HEK293 (cell line): ENCODE data around the gene DTNA.

ENCODE experiments used
- CTCF ChIA-PET: fragments of 350-600 bp; formaldehyde crosslinking; extraction: SDS; loops from one replicate; lab custom pipeline; 2021; ENCODE audit warnings: antibody characterized with exemption; lab: Yijun Ruan, JAX
- POLR2A ChIA-PET: fragments of 300-600 bp; formaldehyde crosslinking; extraction: SDS; loops from one replicate; lab custom pipeline; 2020; ENCODE audit warnings: antibody characterized with exemption, inconsistent platforms; lab: Yijun Ruan, JAX
- H3K27ac ChIP-seq: fragments of 200-500 bp; sonication (Bioruptor generic); 2 replicates; pipeline ENCODE4 v1.5.1; 2014; ENCODE audit warnings: low read depth, low read length, control low read depth, inconsistent platforms; ENCODE audit errors: extremely low read depth
- H3K36me3 ChIP-seq, 2 experiments: fragments of 200-500 bp in 1 of 2; sonication (Bioruptor generic) in 1 of 2; 1 replicate in 1 of 2; 2 replicates in 1 of 2; pipeline ENCODE4 v1.5.1; 2014 to 2017; ENCODE audit warnings: inconsistent platforms in 2 of 2, low read length in 2 of 2; ENCODE audit not compliant: control insufficient read depth in 2 of 2, insufficient read depth in 1 of 2
- H3K4me1 ChIP-seq: fragments of 200-500 bp; sonication (Bioruptor generic); 2 replicates; pipeline ENCODE4 v1.5.1; 2014; ENCODE audit warnings: mild to moderate bottlenecking, low read length, inconsistent platforms; ENCODE audit not compliant: control insufficient read depth, insufficient read depth
- H3K4me3 ChIP-seq: 2 replicates; pipeline ENCODE4 v1.5.1; 2011; ENCODE audit warnings: low read depth, mild to moderate bottlenecking, control low read depth, low read length, moderate library complexity
- H3K9me3 ChIP-seq: fragments of 200-500 bp; sonication (Bioruptor generic); 2 replicates; pipeline ENCODE4 v1.5.1; 2014; ENCODE audit warnings: low read depth, low read length, inconsistent platforms; ENCODE audit not compliant: control insufficient read depth, insufficient read depth
- BCL11A ChIP-seq: fragments of 450-650 bp; formaldehyde crosslinking; IDR thresholded peaks from 2 replicates; pipeline ENCODE4 v1.5.1; 2016; ENCODE audit warnings: low read depth, missing biosample characterization, missing genetic modification characterization
- HIC1 ChIP-seq: fragments of 450-650 bp; formaldehyde crosslinking; IDR thresholded peaks from 2 replicates; pipeline ENCODE4 v1.5.1; 2016; ENCODE audit warnings: missing biosample characterization, missing genetic modification characterization
- KLF9 ChIP-seq: fragments of 450-650 bp; formaldehyde crosslinking; IDR thresholded peaks from 2 replicates; pipeline ENCODE4 v1.5.1; 2016; ENCODE audit warnings: missing biosample characterization, missing genetic modification characterization, low read depth
- PRDM6 ChIP-seq: fragments of 450-650 bp; formaldehyde crosslinking; IDR thresholded peaks from 2 replicates; pipeline ENCODE4 v1.5.1; 2017; ENCODE audit warnings: missing biosample characterization, missing genetic modification characterization
- ZFHX2 ChIP-seq: fragments of 450-650 bp; formaldehyde crosslinking; conservative IDR thresholded peaks from 2 replicates; pipeline ENCODE4 v1.5.1; 2016; ENCODE audit warnings: missing biosample characterization, missing genetic modification characterization
- ZFP37 ChIP-seq: fragments of 450-650 bp; formaldehyde crosslinking; IDR thresholded peaks from 2 replicates; pipeline ENCODE4 v1.5.1; 2016; ENCODE audit warnings: missing biosample characterization, missing genetic modification characterization
- ZNF266 ChIP-seq: fragments of 450-650 bp; formaldehyde crosslinking; IDR thresholded peaks from 2 replicates; pipeline ENCODE4 v1.5.1; 2016; ENCODE audit warnings: missing biosample characterization, missing genetic modification characterization, low read depth
- ZNF530 ChIP-seq: fragments of 450-650 bp; formaldehyde crosslinking; IDR thresholded peaks from 2 replicates; pipeline ENCODE4 v1.5.1; 2016; ENCODE audit warnings: low read depth, missing biosample characterization, missing genetic modification characterization
- ZNF580 ChIP-seq: fragments of 450-650 bp; formaldehyde crosslinking; IDR thresholded peaks from 2 replicates; pipeline ENCODE4 v1.5.1; 2016; ENCODE audit warnings: missing biosample characterization, missing genetic modification characterization
- ZNF664 ChIP-seq: fragments of 450-650 bp; formaldehyde crosslinking; IDR thresholded peaks from 2 replicates; pipeline ENCODE4 v1.5.1; 2016; ENCODE audit warnings: missing biosample characterization, missing genetic modification characterization
- TF ChIP-seq, protein P1 (sequence below): fragments of 450-650 bp; formaldehyde crosslinking; IDR thresholded peaks from 2 replicates; pipeline ENCODE4 v1.5.1; 2017; ENCODE audit warnings: missing biosample characterization, missing genetic modification characterization
- TF ChIP-seq, protein P2 (sequence below): fragments of 450-650 bp; formaldehyde crosslinking; IDR thresholded peaks from 2 replicates; pipeline ENCODE4 v1.5.1; 2016; ENCODE audit warnings: missing biosample characterization, missing genetic modification characterization
- TF ChIP-seq, protein P3 (sequence below): fragments of 450-650 bp; formaldehyde crosslinking; IDR thresholded peaks from 2 replicates; pipeline ENCODE4 v1.5.1; 2017; ENCODE audit warnings: missing biosample characterization, mild to moderate bottlenecking, missing genetic modification characterization, moderate library complexity

The DTNA gene

DNA sequence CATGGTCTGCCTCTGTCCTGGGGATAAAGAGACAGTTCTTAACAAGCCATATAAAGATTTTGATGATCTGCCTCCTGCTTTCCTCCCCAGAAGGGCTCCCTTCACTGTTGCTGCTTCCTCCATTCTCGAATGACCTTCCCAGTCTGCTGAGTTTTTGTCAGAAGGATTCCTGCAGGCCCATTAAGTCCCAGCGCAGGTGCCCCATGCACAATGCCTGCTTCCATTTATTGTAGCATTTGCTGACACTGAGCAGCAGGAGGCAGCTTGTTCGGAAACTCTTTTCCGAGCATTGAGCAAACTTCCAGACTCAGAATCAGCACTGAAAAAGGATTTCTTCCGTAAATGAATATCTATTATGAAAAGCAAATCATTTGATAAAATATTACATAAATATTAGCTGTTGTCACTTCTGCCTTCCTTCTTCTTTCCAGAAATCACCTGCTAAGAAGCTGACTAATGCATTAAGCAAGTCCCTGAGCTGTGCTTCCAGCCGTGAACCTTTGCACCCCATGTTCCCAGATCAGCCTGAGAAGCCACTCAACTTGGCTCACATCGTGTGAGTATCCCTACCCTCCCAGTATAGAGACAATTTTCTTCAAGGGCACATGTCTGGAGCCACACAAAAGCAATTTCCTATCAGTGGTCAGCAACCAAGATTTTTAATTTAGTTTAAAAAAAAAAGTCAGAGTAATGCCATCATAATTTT, 110.4 kb downstream of the DTNA start (continued):
- TF ChIP-seq PRDM6 (tag by site-specific recombination) (no peak), HIC1 (tag by site-specific recombination) (no peak), ZFHX2 (no peak)
- TF ChIP-seq, protein P1, sequence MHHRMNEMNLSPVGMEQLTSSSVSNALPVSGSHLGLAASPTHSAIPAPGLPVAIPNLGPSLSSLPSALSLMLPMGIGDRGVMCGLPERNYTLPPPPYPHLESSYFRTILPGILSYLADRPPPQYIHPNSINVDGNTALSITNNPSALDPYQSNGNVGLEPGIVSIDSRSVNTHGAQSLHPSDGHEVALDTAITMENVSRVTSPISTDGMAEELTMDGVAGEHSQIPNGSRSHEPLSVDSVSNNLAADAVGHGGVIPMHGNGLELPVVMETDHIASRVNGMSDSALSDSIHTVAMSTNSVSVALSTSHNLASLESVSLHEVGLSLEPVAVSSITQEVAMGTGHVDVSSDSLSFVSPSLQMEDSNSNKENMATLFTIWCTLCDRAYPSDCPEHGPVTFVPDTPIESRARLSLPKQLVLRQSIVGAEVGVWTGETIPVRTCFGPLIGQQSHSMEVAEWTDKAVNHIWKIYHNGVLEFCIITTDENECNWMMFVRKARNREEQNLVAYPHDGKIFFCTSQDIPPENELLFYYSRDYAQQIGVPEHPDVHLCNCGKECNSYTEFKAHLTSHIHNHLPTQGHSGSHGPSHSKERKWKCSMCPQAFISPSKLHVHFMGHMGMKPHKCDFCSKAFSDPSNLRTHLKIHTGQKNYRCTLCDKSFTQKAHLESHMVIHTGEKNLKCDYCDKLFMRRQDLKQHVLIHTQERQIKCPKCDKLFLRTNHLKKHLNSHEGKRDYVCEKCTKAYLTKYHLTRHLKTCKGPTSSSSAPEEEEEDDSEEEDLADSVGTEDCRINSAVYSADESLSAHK: no peak
- TF ChIP-seq, protein P2, sequence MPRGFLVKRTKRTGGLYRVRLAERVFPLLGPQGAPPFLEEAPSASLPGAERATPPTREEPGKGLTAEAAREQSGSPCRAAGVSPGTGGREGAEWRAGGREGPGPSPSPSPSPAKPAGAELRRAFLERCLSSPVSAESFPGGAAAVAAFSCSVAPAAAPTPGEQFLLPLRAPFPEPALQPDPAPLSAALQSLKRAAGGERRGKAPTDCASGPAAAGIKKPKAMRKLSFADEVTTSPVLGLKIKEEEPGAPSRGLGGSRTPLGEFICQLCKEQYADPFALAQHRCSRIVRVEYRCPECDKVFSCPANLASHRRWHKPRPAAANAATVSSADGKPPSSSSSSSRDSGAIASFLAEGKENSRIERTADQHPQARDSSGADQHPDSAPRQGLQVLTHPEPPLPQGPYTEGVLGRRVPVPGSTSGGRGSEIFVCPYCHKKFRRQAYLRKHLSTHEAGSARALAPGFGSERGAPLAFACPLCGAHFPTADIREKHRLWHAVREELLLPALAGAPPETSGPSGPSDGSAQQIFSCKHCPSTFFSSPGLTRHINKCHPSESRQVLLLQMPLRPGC (tag by site-specific recombination): no peak
- TF ChIP-seq, all 188 proteins: peak for 0

DNA sequence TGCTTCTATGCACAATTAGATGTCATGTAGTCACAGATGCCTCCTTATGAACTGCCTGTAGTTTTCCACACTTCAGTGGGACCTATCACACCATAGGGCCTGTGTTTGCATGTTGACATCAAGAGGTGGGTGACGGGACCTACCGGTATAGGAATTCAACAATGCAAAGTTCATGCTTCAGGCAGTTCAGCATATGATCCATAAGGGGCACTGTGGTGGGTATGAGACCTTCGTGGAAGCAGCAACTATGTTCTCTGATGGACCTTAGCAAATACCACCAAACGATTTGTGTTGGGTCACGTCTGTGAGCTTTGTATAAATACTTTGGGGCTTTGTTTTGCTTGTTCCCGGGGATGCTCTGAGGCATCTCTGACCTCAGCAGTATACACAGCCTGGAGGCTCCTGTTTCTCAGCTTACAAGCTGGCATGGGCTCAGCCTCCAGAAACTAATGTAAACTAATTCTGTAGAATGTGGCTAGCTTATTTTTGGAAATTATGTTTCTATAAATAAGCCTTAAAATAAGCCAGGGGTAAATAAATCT, 111.6 kb downstream of the DTNA start:
- Histone ChIP-seq H3K36me3 (peaks cover 0 to 12% of the 10 kb centered on the region in 2 experiments; a peak in 1 of 3 replicates), H3K9me3 (no peaks in the 10 kb centered on the region), H3K4me3 (no peak overlapping the region), H3K4me1 (no peaks in the 10 kb centered on the region), H3K27ac (no peak overlapping the region)
- ChIA-PET POLR2A (no interaction called here), CTCF (interaction anchor here (0.6 to 2.3 kb wide), 4 partner anchors 12 to 248 kb away, joined by 3 to 10 read pairs (median 3); no protein-coding TSS in a partner anchor)
- no peak for TF ChIP-seq ZNF664
- no peak for TF ChIP-seq BCL11A (tag by site-specific recombination)
- no peak for TF ChIP-seq ZNF580
- TF ChIP-seq ZFP37: no peak
- TF ChIP-seq KLF9 (tag by site-specific recombination): no peak
- TF ChIP-seq, protein P3, sequence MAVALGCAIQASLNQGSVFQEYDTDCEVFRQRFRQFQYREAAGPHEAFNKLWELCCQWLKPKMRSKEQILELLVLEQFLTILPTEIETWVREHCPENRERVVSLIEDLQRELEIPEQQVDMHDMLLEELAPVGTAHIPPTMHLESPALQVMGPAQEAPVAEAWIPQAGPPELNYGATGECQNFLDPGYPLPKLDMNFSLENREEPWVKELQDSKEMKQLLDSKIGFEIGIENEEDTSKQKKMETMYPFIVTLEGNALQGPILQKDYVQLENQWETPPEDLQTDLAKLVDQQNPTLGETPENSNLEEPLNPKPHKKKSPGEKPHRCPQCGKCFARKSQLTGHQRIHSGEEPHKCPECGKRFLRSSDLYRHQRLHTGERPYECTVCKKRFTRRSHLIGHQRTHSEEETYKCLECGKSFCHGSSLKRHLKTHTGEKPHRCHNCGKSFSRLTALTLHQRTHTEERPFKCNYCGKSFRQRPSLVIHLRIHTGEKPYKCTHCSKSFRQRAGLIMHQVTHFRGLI (tag by site-specific recombination): no peak
- TF ChIP-seq ZNF530 (tag by site-specific recombination): no peak
- no peak for TF ChIP-seq ZNF266 (tag by site-specific recombination)
